Large intestine (tissue), 3 donors: ENCODE measurements around the gene ZNF732. TPM values are rescaled to one million over a fixed set of nuclear protein-coding genes. Genes with fewer than 3 reads are reported as not detected.
"Not testable (repeated sequence)": the region's sequence is repeated elsewhere in the genome, so short reads cannot be mapped to it uniquely, and the experiment has no call there.

Experiments used
- DNase-seq, 2 donors: peaks; one replicate each; pipeline versions ENCODE4 v3.0.0 to v3.0.0-alpha.2; 2013
- H3K27ac ChIP-seq: one replicate; pipeline ENCODE4 v1.5.1; 2013; ENCODE audit warnings: low read length
- H3K27me3 ChIP-seq: 2 replicates; pipeline ENCODE4 v1.6.1; 2013; ENCODE audit warnings: low read length; ENCODE audit not compliant: control insufficient read depth, insufficient read depth
- H3K36me3 ChIP-seq: 2 replicates; pipeline ENCODE4 v1.6.1; 2013; ENCODE audit warnings: low read length; ENCODE audit not compliant: control insufficient read depth, insufficient read depth
- H3K4me1 ChIP-seq: one replicate; pipeline ENCODE4 v1.6.1; 2013; ENCODE audit warnings: low read length; ENCODE audit not compliant: control insufficient read depth, insufficient read depth
- H3K4me3 ChIP-seq: one replicate; pipeline ENCODE4 v1.5.1; 2013; ENCODE audit warnings: low read length
- H3K9me3 ChIP-seq: one replicate; pipeline ENCODE4 v1.6.1; 2013; ENCODE audit warnings: mild to moderate bottlenecking, low read depth, low read length, moderate library complexity; ENCODE audit not compliant: control insufficient read depth
- WGBS: methylation state at CpG from one replicate; pipeline ENCODE4 v1.1.5; 2013; ENCODE audit warnings: low lambda C conversion rate; ENCODE audit not compliant: insufficient coverage; 5-methylcytosine and 5-hydroxymethylcytosine counted together
- polyA plus RNA-seq: library from polyadenylated mRNA; unstranded; fragments of 120-200 nt; gene quantifications from one replicate; pipeline ENCODE4 v1.2.1, GENCODE V29; 2013

The ZNF732 gene
- polyA plus RNA-seq, 1 donor = 0.85 TPM

- no peaks in the 10 kb centered on the region for H3K4me1 ChIP-seq
- WGBS = no CpG with 5 or more reads among the region's 13 CpGs
- no peak overlapping the region for H3K4me3 ChIP-seq
- peaks cover 25% of the 10 kb centered on the region for H3K9me3 ChIP-seq
- no peaks in the 10 kb centered on the region for H3K36me3 ChIP-seq
- H3K27me3 ChIP-seq = no peaks in the 10 kb centered on the region
- DNase-seq = no peak
- no peak overlapping the region for H3K27ac ChIP-seq
Observed at GRCh38 chr4:256492-256891, 48.8 kb downstream of the ZNF732 start.

DNA sequence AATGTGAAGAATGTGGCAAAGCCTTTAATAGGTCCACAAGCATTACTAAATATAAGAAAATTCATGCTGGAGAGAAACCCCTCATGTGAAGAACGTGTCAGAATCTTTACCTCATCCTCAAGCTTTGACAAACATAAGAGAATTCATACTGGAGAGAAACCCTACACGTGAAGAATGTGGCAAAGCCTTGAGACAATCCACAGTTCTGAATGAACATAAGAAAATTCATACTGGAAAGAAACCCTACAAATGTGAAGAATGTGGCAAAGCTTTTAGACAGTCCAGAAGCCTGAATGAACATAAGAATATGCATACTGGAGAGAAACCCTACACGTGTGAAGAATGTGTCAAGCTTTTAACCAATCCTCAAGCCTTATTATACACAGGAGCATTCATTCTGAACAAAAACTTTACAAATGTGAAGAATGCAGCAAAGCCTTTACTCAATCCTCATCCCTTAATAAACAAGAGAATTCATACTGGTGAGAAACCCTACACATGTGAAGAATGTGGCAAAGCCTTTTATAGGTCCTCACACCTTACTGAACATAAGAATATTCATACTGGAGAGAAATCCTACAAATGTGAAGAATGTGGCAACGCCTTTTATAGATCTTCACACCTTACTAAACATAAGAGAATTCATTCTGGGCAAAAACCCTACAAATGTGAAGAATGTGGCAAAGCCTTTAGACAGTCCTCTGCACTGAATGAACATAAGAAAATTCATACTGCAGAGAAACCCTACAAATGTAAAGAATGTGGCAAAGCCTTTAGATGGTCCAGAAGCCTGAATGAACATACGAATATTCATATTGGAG, 51.1 kb downstream of the ZNF732 start:
- Histone ChIP-seq H3K36me3 (no peaks in the 10 kb centered on the region), H3K4me3 (no peak overlapping the region), H3K27me3 (no peaks in the 10 kb centered on the region), H3K4me1 (no peaks in the 10 kb centered on the region), H3K9me3 (peaks cover 17% of the 10 kb centered on the region), H3K27ac (no peak overlapping the region)
- no peak for DNase-seq
- WGBS = 80% methylated on average over 1 of the region's 5 CpGs

DNA sequence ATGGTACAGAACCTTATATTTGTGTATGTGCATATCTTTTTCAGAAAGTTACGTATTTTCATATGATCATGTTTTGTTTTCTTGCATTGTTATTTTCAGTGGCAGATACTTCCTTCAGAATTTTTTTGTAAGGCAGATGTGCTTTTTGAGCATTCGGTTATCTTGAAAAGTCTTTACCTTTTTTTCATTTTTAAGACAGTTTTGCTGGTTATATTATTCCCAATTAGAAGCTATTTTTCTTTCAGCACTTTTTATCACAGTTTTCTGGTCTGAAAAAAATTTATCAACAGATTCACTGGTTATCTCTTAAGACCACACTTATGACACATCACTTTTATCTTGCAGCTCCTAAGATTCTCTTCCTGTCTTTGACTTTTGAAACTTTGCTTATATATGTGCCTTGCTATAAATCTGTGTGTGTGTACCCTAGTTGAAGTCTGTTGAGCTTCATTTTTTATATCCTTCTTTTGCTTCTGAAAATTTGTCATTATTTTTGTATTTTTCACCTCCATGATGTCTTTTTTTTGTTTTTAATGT, 53.1 kb downstream of the ZNF732 start:
- no peak for DNase-seq
- H3K9me3 ChIP-seq = peaks cover 19% of the 10 kb centered on the region
- no peaks in the 10 kb centered on the region for H3K36me3 ChIP-seq
- H3K4me1 ChIP-seq = no peaks in the 10 kb centered on the region
- H3K4me3 ChIP-seq = no peak overlapping the region
- no peak overlapping the region for H3K27ac ChIP-seq
- 95% methylated on average over 2 of the region's 2 CpGs for WGBS
- no peaks in the 10 kb centered on the region for H3K27me3 ChIP-seq

- Histone ChIP-seq H3K9me3 (peaks cover 2% of the 10 kb centered on the region), H3K36me3 (no peaks in the 10 kb centered on the region), H3K4me1 (no peaks in the 10 kb centered on the region), H3K27ac (no peak overlapping the region), H3K27me3 (no peaks in the 10 kb centered on the region), H3K4me3 (no peak overlapping the region)
- WGBS = no CpG with 5 or more reads among the region's 7 CpGs
- no peak for DNase-seq
Observed at GRCh38 chr4:244471-244870, 60.8 kb downstream of the ZNF732 start.

GRCh38 chr4:243426-243825, 61.8 kb downstream of the ZNF732 start:
- DNase-seq = no peak
- WGBS = no CpG with 5 or more reads among the region's 5 CpGs
- Histone ChIP-seq H3K27me3 (no peaks in the 10 kb centered on the region), H3K36me3 (no peaks in the 10 kb centered on the region), H3K4me3 (no peak overlapping the region), H3K9me3 (peaks cover 2% of the 10 kb centered on the region), H3K27ac (no peak overlapping the region), H3K4me1 (no peaks in the 10 kb centered on the region)

- no peaks in the 10 kb centered on the region for H3K36me3 ChIP-seq
- H3K27me3 ChIP-seq = no peaks in the 10 kb centered on the region
- no peak overlapping the region for H3K4me3 ChIP-seq
- peak; percentile 23 to 40 for DNase-seq
- H3K4me1 ChIP-seq = no peaks in the 10 kb centered on the region
- no peaks in the 10 kb centered on the region for H3K9me3 ChIP-seq
- no peak overlapping the region for H3K27ac ChIP-seq
- WGBS = 100% methylated on average over 1 of the region's 15 CpGs
Observed at GRCh38 chr4:242121-242848, 63.0 kb downstream of the ZNF732 start.

GRCh38 chr4:241411-241810, 63.9 kb downstream of the ZNF732 start:
- DNase-seq, H3K36me3 ChIP-seq, H3K4me1 ChIP-seq, H3K4me3 ChIP-seq, H3K9me3 ChIP-seq, H3K27me3 ChIP-seq, H3K27ac ChIP-seq: not testable (repeated sequence)
- WGBS = no CpG with 5 or more reads among the region's 7 CpGs

GRCh38 chr4:236028-236427, 69.2 kb downstream of the ZNF732 start:
- Histone ChIP-seq H3K9me3 (peaks cover 4% of the 10 kb centered on the region), H3K27me3 (no peaks in the 10 kb centered on the region), H3K36me3 (no peaks in the 10 kb centered on the region), H3K27ac (no peak overlapping the region), H3K4me1 (no peaks in the 10 kb centered on the region), H3K4me3 (no peak overlapping the region)
- 100% methylated on average over 1 of the region's 2 CpGs for WGBS
- DNase-seq = no peak

GRCh38 chr4:234178-234577, 71.1 kb downstream of the ZNF732 start:
- Histone ChIP-seq H3K4me1 (no peaks in the 10 kb centered on the region), H3K27me3 (no peaks in the 10 kb centered on the region), H3K36me3 (no peaks in the 10 kb centered on the region), H3K27ac (no peak overlapping the region), H3K4me3 (no peak overlapping the region), H3K9me3 (peaks cover 4% of the 10 kb centered on the region)
- DNase-seq = no peak
- no CpG with 5 or more reads among the region's 1 CpG for WGBS

DNA sequence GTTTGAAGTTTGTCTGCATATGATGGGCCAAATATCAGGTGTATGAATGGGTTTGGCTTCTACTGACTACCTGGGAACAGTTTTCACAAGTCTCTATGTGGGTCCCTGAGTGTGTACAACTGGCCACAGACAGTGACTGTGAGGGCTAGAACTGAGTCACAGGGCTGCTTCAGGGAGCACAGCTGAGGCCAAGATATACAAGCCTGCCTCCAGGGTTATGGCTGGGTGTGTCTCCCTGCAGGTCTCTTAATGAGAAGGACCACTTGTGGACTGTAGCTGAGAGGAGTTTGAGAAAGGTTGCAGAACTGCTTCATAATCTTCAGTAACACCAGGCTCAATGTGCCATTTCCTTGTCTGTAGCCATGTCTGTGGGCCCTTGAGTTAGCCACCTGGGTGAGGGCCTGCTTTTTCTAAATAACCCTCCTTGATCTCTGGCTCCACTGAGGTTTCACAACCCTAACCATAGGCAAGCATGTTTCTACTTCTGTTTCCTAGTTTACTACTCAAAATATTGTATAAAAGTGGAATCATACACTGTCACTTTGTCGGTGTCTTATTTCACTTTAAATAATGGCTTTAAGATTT, 81.3 kb downstream of the ZNF732 start:
- no peaks in the 10 kb centered on the region for H3K4me1 ChIP-seq
- H3K27me3 ChIP-seq = no peaks in the 10 kb centered on the region
- WGBS = 100% methylated on average over 1 of the region's 1 CpG
- no peaks in the 10 kb centered on the region for H3K9me3 ChIP-seq
- no peak for DNase-seq
- no peak overlapping the region for H3K4me3 ChIP-seq
- H3K36me3 ChIP-seq = no peaks in the 10 kb centered on the region
- H3K27ac ChIP-seq = no peak overlapping the region
